ENCODE measurements around the gene PTBP1.
A peak's percentile ranks its signal among the peaks of the same experiment; 100 is the strongest.

PTBP1 gene

DNA sequence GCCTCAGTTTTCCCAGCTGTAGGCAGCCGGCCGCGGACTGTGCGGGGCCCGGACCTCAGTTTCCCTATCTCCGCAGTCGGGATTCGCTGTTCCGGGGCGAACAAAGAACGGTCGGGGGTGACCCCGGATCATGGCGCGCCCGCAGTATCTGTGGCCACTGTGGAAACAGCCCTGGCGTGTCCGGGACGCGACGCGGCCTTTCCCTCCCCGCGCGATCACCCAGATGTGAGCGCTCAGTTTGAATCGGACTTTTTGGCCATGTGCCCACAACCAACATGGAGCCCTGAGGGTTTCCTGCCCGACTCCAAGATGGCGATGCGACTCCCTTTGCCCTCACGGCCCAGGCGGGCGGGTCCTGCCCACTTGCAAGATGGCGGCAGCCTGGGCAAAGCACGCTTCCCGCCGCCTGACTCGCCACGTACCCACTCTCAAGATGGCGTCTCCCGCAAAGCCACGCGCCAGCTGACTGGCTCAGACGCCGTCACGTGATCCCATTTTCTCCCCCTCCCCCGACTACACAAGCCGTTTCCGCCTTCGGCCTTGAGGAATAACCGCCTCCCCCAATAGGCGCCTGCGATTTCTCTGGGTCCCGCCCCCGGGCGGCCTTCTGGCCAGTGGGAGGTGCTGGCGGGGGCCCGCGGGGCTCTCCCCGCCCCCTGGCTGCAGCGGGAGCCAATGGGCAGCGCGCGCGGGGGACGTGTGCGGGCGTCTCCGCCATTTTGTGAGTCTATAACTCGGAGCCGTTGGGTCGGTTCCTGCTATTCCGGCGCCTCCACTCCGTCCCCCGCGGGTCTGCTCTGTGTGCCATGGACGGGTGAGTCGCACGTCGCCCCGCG, at the start of gene PTBP1:
TSS of gene PTBP1 (plus strand) at position 761 of the 836 bp plus-strand sequence. CDS start at position 807, 46 bp downstream.
- TF ChIP-seq, protein P1, sequence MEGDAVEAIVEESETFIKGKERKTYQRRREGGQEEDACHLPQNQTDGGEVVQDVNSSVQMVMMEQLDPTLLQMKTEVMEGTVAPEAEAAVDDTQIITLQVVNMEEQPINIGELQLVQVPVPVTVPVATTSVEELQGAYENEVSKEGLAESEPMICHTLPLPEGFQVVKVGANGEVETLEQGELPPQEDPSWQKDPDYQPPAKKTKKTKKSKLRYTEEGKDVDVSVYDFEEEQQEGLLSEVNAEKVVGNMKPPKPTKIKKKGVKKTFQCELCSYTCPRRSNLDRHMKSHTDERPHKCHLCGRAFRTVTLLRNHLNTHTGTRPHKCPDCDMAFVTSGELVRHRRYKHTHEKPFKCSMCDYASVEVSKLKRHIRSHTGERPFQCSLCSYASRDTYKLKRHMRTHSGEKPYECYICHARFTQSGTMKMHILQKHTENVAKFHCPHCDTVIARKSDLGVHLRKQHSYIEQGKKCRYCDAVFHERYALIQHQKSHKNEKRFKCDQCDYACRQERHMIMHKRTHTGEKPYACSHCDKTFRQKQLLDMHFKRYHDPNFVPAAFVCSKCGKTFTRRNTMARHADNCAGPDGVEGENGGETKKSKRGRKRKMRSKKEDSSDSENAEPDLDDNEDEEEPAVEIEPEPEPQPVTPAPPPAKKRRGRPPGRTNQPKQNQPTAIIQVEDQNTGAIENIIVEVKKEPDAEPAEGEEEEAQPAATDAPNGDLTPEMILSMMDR (conservative IDR thresholded peaks at IDR 0.05) = no peak
- peak within 1 kb of the TSS; percentile 99 for H3K27ac ChIP-seq

DNA sequence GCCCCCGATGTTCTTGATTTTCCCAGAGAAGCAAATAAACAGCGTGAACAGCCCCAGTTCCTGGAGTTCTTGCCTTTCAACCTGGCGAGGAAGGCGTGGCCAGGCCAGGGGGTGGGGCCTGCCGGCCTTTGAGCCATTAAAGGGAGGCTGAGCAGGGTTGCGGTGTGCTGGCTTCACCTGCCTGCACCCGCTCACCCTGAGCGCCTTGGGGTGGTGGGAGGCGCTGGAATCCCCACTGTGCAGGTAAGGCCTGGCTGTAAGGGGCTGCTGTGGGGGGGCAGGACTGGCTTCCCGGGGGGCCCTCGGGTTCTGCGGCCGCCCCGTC, 49.0 kb upstream of the PTBP1 start:
- no peak overlapping the region for H3K27ac ChIP-seq

DNA sequence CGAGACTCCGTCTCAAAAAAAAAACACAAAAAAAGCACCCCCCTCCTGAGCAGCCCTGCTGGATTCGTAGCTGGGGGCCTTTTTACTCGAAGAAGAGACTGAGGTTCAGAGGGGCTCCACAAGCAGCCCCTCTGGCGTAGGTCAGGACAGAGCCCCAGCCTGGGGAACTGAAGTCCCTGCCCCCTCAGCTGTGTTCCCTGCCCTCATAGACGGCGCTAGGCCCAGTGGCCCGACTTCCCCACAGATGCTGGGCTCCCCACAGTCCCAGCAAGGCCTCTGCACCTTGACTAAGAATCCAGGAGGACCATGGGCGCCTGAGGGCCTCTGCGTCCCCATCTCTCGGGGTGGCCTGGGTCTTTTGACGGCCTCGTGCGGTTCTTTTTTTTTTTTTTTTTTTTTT, 47.4 kb upstream of the PTBP1 start:
- TF ChIP-seq, protein P1 (conservative IDR thresholded peaks at IDR 0.05) = no peak
- H3K27ac ChIP-seq = no peak overlapping the region

More for the DNA sequence above, 49.0 kb upstream of the PTBP1 start:
- TF ChIP-seq, protein P1 (conservative IDR thresholded peaks at IDR 0.05) = no peak

DNA sequence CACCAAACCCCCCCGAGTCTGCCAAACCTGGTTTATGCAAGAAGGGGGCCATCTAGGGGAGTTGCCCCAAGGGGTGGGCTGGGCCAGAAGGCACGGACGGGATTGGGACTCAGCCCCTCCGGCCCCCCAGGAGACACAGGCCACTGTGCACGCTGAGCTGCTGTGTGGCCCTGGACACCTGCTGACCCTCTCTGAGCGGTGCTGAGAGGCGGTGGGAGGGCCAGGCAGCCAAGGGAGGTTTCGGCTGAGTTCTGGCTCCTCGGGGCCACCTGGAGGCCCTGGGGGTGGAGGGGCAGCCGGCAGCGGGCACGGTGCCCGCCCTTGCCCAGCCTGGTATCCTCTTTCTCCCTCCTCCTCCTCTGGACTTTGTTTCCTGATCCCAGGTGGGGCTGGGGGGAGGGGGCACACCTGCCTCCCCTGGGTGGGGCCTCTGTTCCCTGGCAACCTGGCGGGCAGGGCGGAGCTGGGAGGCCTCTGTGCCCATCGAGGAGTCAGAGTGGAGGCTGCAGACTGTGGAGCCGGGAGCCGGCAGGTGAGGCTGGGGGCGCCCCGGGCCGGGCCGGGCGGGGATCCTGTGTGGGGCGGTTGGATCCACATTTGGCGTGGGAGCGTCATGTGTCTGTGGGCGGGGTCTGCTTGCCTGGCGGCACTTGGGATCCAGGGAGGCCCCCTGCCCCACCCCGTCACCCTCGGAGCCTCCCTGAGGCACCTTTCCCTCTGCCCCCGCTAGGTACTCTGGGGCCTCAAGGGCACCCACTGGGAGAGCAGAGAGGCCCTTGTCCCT, 46.4 kb upstream of the PTBP1 start, which contains the start of gene MISP:
TSS of gene MISP (plus strand) at position 473 of the 784 bp plus-strand sequence. CDS start 5,835 bp downstream, outside the sequence.
- no peak within 1 kb of the TSS for H3K27ac ChIP-seq
- TF ChIP-seq, protein P1 (conservative IDR thresholded peaks at IDR 0.05) = no peak

DNA sequence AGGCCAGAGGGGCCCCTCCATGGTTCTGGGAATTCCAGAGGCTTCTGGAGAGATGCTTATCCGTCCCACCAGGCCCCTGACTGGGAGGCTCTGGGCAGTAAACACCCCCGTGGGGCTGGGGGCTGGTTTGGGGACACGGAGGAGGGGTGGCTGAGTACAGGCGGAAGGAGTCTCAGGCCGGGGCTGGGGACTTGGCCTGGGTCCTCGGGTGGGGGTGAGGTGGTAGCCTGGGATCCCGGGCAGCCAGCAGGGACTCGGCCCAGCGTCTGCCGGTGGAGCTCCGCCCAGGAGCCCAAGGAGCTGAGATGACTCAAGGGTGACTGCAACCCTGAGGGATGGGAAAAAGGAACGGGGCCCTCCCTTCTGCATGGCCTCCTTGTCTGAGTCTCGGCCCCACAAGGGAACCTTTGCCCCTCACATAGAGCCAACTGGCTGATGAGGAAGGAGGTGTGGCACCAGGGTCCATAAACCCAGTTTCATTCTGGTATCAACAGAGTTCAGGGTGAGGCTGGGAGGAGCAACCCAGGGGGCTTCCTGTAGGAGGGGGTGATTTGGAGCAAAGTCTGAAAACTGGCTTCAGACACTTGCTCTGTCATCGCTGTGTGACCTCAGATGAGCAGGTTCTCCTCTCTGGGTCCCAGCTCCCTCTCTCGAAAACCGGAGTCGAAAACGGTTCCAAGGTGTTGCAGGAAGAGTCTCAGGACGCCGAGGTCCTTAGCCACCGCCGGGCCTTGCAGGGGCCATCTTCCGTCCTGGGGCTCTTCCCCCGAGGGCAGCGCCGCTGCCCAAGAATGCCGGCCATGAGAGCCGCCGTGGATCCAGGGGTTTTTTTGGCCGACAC, 45.5 kb upstream of the PTBP1 start:
- TF ChIP-seq, protein P1 (conservative IDR thresholded peaks at IDR 0.05) = no peak
- H3K27ac ChIP-seq = no peak overlapping the region

DNA sequence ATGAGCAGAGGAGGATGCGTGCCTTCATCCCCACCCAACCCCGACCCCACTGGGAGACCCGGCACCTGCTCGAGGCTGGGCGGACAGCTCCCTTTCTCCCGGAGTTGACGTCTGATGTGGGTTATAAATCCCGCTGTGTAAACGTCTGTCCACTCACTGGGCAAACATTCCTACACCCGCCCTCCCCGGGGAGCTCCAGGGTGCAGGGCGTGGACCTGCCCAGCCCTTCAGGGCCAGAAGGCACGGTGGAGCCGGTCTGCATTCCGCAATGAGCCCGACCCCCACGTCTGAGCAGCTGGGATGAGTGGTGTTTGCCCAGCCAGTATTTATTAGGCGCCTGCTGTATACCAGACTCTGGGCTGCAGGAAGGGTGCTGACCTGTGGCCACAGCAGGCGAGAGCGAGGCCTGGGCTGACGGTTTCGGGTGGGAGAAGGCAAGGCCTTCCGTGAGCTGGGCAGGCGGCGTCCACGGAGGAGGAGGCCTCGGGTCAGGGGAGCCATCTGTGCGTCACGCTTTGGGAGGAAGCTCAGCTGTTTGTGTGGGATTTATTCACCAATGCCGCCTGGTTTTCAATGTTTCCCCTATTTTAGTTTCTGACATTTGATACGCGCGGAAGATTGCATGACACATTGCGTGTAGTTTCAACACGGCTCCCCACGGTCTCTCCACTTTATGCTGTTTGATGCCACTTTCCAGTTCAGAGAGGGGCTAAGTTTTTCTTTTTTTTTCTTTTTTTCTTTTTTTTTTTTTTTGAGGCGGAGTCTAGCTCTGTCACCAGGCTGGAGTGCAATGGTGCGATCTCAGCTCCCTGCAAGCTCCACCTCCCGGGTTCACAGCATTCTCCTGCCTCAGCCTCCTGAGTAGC, 44.4 kb upstream of the PTBP1 start:
- H3K27ac ChIP-seq = no peak overlapping the region
- TF ChIP-seq, protein P1 (conservative IDR thresholded peaks at IDR 0.05) = no peak

Measured in VCaP (cell line).